Sciatic nerve (tissue), 2 donors: ENCODE measurements around the gene TTL. TPM values are rescaled to one million over a fixed set of nuclear protein-coding genes. Genes with fewer than 3 reads are reported as not detected.
"Not testable (repeated sequence)": the region's sequence is repeated elsewhere in the genome, so short reads cannot be mapped to it uniquely, and the experiment has no call there.

Source experiments
- ATAC-seq: fragments of 200-7000 bp; cut with Tn5 transposase; one replicate; pipeline ENCODE4 v1.9.1; 2020; ENCODE audit warnings: mild to moderate bottlenecking, moderate library complexity
- DNase-seq: peaks from one replicate; pipeline ENCODE4 v3.0.0-alpha.2; 2020; ENCODE audit warnings: low spot score
- intact Hi-C: fragments of 100-400 bp; cut with DNase I; formaldehyde crosslinking; loops from one replicate; pipeline ENCODE4 v1.14.2; 2022
- total RNA-seq: library from RNA; stranded (reverse); fragmentation: NEBNext Ultra II Directional; extraction: Animal tissue kit (Norgen Biotek cat#: 25700); gene quantifications from one replicate; pipeline ENCODE4 v1.2.1, GENCODE V29; 2021
- donor health status: DM: no; HTN: no; CAD: no.
- donor health status: DM: no; HTN: no; CAD: no.

The TTL gene
- total RNA-seq, 1 donor from 2014 or later = 36.7 TPM

GRCh38 chr2:112500850-112501484 lies 19.0 kb downstream of the TTL start:
- intact Hi-C loops, DNase-seq: not testable (repeated sequence)
- ATAC-seq = peak; percentile 52

- ATAC-seq, intact Hi-C loops, DNase-seq: not testable (repeated sequence)
These were observed 27.5 kb downstream of the TTL start for GRCh38 chr2:112509239-112509998.

- intact Hi-C loops = no loop called here
- no peak for DNase-seq
- no peak for ATAC-seq
These were observed 34.8 kb downstream of the TTL start for GRCh38 chr2:112516801-112517200.

- ATAC-seq = no peak
- no peak for DNase-seq
- intact Hi-C loops = no loop called here
These were observed 36.9 kb downstream of the TTL start for GRCh38 chr2:112518807-112519206.

GRCh38 chr2:112519506-112519905 lies 37.5 kb downstream of the TTL start:
- no peak for DNase-seq
- no peak for ATAC-seq
- intact Hi-C loops = no loop called here

GRCh38 chr2:112520234-112520783 lies 38.4 kb downstream of the TTL start:
- intact Hi-C loops = no loop called here
- no peak for DNase-seq
- no peak for ATAC-seq

- no peak for ATAC-seq
- intact Hi-C loops = no loop called here
- no peak for DNase-seq
These were observed 41.4 kb downstream of the TTL start for GRCh38 chr2:112523291-112523777.

GRCh38 chr2:112524276-112524675 lies 42.3 kb downstream of the TTL start:
- ATAC-seq, DNase-seq, intact Hi-C loops: not testable (repeated sequence)

- intact Hi-C loops = no loop called here
- DNase-seq (no peak), ATAC-seq (no peak)
These were observed 46.6 kb downstream of the TTL start for GRCh38 chr2:112528541-112528940.

GRCh38 chr2:112529757-112530156 lies 47.8 kb downstream of the TTL start:
- intact Hi-C loops = no loop called here
- ATAC-seq = peak; percentile 56
- no peak for DNase-seq

- intact Hi-C loops = no loop called here
- DNase-seq (no peak), ATAC-seq (no peak)
These were observed 48.8 kb downstream of the TTL start for GRCh38 chr2:112530728-112531127.

- intact Hi-C loops = no loop called here
- ATAC-seq (no peak), DNase-seq (no peak)
These were observed 52.9 kb downstream of the TTL start for GRCh38 chr2:112534826-112535225.

GRCh38 chr2:112536665-112537064 lies 54.7 kb downstream of the TTL start:
- DNase-seq, intact Hi-C loops, ATAC-seq: not testable (repeated sequence)

- DNase-seq (no peak), ATAC-seq (no peak)
- intact Hi-C loops = no loop called here
These were observed 57.4 kb downstream of the TTL start for GRCh38 chr2:112539306-112539705.

GRCh38 chr2:112540906-112541305 lies 59.0 kb downstream of the TTL start:
- intact Hi-C loops = no loop called here
- DNase-seq (no peak), ATAC-seq (no peak)

GRCh38 chr2:112541315-112542122 lies 59.6 kb downstream of the TTL start:
- DNase-seq = peak; percentile 75
- peak; percentile 89 for ATAC-seq
- intact Hi-C loops = no loop called here

GRCh38 chr2:112542123-112542983 lies 60.4 kb downstream of the TTL start, which contains the start of gene POLR1B:
TSS of gene POLR1B (plus strand) at chr2:112542465. CDS start at chr2:112542495, 30 bp downstream.
- intact Hi-C loops = no loop called here
- peak; percentile 97 for ATAC-seq
- DNase-seq = peak; percentile 89

GRCh38 chr2:112542984-112543661 lies 61.2 kb downstream of the TTL start:
- ATAC-seq (no peak), DNase-seq (no peak)
- intact Hi-C loops = no loop called here
